Skeletal muscle tissue (tissue), 4 donors: ENCODE results near the gene COL4A4. TPM values are rescaled to one million over a fixed set of nuclear protein-coding genes. Genes with fewer than 3 reads are reported as not detected.
A peak's percentile ranks its signal among the peaks of the same experiment; 100 is the strongest.

ENCODE experiments used
- H3K27ac ChIP-seq: one replicate; pipeline ENCODE4 v1.7.0; 2013; ENCODE audit warnings: mild to moderate bottlenecking, low read depth, low read length, inconsistent platforms
- H3K27me3 ChIP-seq, 3 donors: one replicate each; pipeline ENCODE4 v1.7.0; 2013; ENCODE audit warnings: low read length in 3 of 3; ENCODE audit not compliant: control insufficient read depth in 3 of 3, insufficient read depth in 3 of 3
- H3K36me3 ChIP-seq, 3 donors: one replicate each; pipeline ENCODE4 v1.7.0; 2013; ENCODE audit warnings: low read length in 3 of 3; ENCODE audit not compliant: control insufficient read depth in 3 of 3, insufficient read depth in 3 of 3
- H3K4me1 ChIP-seq, 3 donors: one replicate each; pipeline ENCODE4 v1.7.0; 2013; ENCODE audit warnings: low read length in 3 of 3, mild to moderate bottlenecking in 3 of 3; ENCODE audit not compliant: control insufficient read depth in 3 of 3, insufficient read depth in 3 of 3
- H3K4me3 ChIP-seq, 3 donors: one replicate each; pipeline ENCODE4 v1.7.0; 2013; ENCODE audit warnings: low read length in 3 of 3
- H3K9ac ChIP-seq, 3 donors: one replicate each; pipeline ENCODE4 v1.7.0; 2013; ENCODE audit warnings: low read length in 3 of 3, mild to moderate bottlenecking in 3 of 3, moderate library complexity in 2 of 3, low read depth in 1 of 3
- H3K9me3 ChIP-seq, 3 donors: one replicate each; pipeline ENCODE4 v1.7.0; 2013; ENCODE audit warnings: low read length in 3 of 3; ENCODE audit not compliant: control insufficient read depth in 3 of 3
- total RNA-seq: library from RNA; depleted of rRNA; stranded (reverse); fragments of >200 nt; gene quantifications from one replicate; pipeline ENCODE4 v1.2.3, GENCODE V29; 2014
- donor health status: Osteomylitis.

The COL4A4 gene
- total RNA-seq, 1 donor from 2014 or later: under 0.01 TPM

- H3K4me3 ChIP-seq: no peak overlapping the region
- H3K36me3 ChIP-seq: peaks cover 0 to 6% (median 2%) of the 10 kb centered on the region in 3 donors
- H3K9me3 ChIP-seq: no peaks in the 10 kb centered on the region
- no peak overlapping the region for H3K9ac ChIP-seq
- H3K4me1 ChIP-seq: peaks cover 0 to under 1% (median under 1%) of the 10 kb centered on the region in 3 donors
- H3K27me3 ChIP-seq: no peaks in the 10 kb centered on the region
- no peak overlapping the region for H3K27ac ChIP-seq
Observed at GRCh38 chr2:227148106-227148505, 15.9 kb downstream of the COL4A4 start.

DNA sequence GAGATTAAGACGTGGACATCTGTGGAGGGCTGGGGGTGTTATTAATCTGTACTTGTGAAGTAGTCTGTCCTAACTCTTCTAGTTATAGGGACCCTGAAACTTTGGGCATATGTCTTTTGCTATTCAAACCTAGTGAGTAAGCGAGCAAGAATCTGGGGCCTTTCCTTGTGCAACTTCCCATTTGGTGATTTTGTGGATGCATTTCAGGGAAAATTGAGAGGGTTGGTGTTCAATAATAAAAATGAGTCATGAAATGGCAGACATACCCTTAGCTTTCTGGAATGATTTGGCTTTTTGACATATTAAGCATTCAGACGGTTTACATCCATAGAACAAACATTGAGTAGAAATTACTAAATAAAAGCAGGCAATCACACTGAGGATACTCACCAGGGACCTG lies 17.0 kb downstream of the COL4A4 start:
- no peaks in the 10 kb centered on the region for H3K27me3 ChIP-seq
- no peaks in the 10 kb centered on the region for H3K9me3 ChIP-seq
- peaks cover 0 to 6% (median 2%) of the 10 kb centered on the region in 3 donors for H3K36me3 ChIP-seq
- no peak overlapping the region for H3K27ac ChIP-seq
- H3K4me1 ChIP-seq: no peaks in the 10 kb centered on the region
- no peak overlapping the region for H3K9ac ChIP-seq
- H3K4me3 ChIP-seq: no peak overlapping the region

DNA sequence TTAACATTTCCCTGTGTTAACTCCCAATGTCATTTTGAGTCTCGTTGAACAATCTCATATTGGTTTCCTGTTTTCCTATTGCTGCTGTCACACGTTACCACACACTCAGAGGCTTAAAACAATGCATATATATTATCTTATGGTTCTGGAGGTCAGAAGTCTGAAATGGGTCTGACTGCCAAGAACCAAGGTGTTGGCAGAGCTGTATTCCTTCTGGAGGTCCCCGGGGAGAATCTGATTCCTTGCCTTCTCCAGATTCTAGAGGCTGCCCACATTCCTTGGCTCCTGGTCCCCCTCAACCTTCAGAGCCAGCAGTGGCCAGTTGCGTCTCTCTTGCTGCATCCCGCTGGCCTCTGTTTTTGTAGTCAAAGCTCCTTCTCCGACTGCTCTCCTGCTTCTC lies 17.5 kb downstream of the COL4A4 start:
- Histone ChIP-seq H3K36me3 (peaks cover 0 to 6% (median 0%) of the 10 kb centered on the region in 3 donors), H3K9ac (no peak overlapping the region), H3K4me3 (no peak overlapping the region), H3K4me1 (no peaks in the 10 kb centered on the region), H3K27ac (no peak overlapping the region), H3K9me3 (no peaks in the 10 kb centered on the region), H3K27me3 (no peaks in the 10 kb centered on the region)

DNA sequence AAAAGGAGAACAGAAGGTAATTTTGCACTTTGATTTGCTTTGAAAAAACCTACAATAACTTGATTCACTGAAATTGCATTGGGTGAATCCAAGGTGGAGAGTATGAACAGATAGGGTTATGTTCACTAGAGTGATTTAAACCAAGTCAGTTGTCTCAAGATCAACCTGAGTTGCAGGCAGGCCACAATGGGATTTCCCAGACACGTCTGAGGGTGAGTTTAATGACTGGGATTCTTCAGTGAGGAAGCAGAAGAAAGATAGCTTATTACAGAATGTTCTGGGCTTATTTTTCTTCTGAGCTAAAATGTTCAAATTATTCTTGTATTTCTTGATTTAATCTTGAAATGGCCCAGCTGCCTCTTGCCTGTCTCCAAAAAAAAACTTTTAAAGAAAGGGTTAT lies 20.1 kb downstream of the COL4A4 start:
- H3K27me3 ChIP-seq: no peaks in the 10 kb centered on the region

GRCh38 chr2:227141301-227141700 lies 22.7 kb downstream of the COL4A4 start:
- Histone ChIP-seq H3K4me1 (no peaks in the 10 kb centered on the region), H3K36me3 (peaks cover 0 to 12% (median 7%) of the 10 kb centered on the region in 3 donors), H3K9me3 (no peaks in the 10 kb centered on the region)

More for the DNA sequence above, 20.1 kb downstream of the COL4A4 start:
- Histone ChIP-seq H3K27ac (no peak overlapping the region), H3K4me1 (no peaks in the 10 kb centered on the region), H3K4me3 (no peak overlapping the region), H3K36me3 (peaks cover 0 to 7% (median 0%) of the 10 kb centered on the region in 3 donors), H3K9ac (no peak overlapping the region), H3K9me3 (no peaks in the 10 kb centered on the region)

GRCh38 chr2:227134591-227134990 lies 29.4 kb downstream of the COL4A4 start:
- H3K36me3 ChIP-seq: peaks cover 0 to 13% (median 3%) of the 10 kb centered on the region in 3 donors
- H3K9ac ChIP-seq: no peak overlapping the region
- H3K9me3 ChIP-seq: no peaks in the 10 kb centered on the region
- peaks cover 6 to 33% (median 14%) of the 10 kb centered on the region in 3 donors for H3K4me1 ChIP-seq
- H3K27me3 ChIP-seq: no peaks in the 10 kb centered on the region
- no peak overlapping the region for H3K4me3 ChIP-seq
- no peak overlapping the region for H3K27ac ChIP-seq

More at GRCh38 chr2:227141301-227141700, 22.7 kb downstream of the COL4A4 start:
- no peak overlapping the region for H3K27ac ChIP-seq
- H3K4me3 ChIP-seq: no peak overlapping the region
- no peak overlapping the region for H3K9ac ChIP-seq
- no peaks in the 10 kb centered on the region for H3K27me3 ChIP-seq

DNA sequence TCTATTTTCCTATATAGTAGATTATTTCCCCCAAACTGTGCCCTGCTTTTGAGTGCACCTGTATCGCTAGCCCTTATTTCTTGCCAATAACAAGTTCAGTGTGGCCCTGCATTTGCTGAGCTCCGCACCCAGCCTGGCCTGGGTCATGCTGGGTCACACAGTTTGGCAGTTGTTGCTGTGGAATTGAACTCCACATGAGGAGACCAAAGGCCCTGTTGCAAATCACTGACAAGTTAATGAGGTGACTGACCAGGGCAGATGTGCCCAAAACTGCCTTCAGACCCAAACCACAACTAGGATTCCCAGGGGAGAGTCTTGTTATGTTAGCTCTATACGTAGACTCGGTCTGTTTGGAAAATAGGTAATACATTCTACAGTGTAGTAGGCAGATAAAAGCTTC lies 31.0 kb downstream of the COL4A4 start:
- H3K9ac ChIP-seq: peak overlapping the region in 1 of 3 donors; percentile 55
- H3K9me3 ChIP-seq: no peaks in the 10 kb centered on the region
- H3K27me3 ChIP-seq: no peaks in the 10 kb centered on the region
- H3K27ac ChIP-seq: peak overlapping the region; percentile 42
- peaks cover 6 to 33% (median 14%) of the 10 kb centered on the region in 3 donors for H3K4me1 ChIP-seq
- peak overlapping the region in 1 of 3 donors; percentile 27 for H3K4me3 ChIP-seq
- H3K36me3 ChIP-seq: peaks cover 0 to 13% (median 0%) of the 10 kb centered on the region in 3 donors

GRCh38 chr2:227130636-227131035 lies 33.4 kb downstream of the COL4A4 start:
- H3K4me1 ChIP-seq: peaks cover 6 to 33% (median 14%) of the 10 kb centered on the region in 3 donors
- H3K27ac ChIP-seq: no peak overlapping the region
- H3K9ac ChIP-seq: no peak overlapping the region
- no peaks in the 10 kb centered on the region for H3K9me3 ChIP-seq
- no peak overlapping the region for H3K4me3 ChIP-seq
- H3K27me3 ChIP-seq: no peaks in the 10 kb centered on the region
- no peaks in the 10 kb centered on the region for H3K36me3 ChIP-seq

GRCh38 chr2:227127201-227127600 lies 36.8 kb downstream of the COL4A4 start:
- Histone ChIP-seq H3K9me3 (no peaks in the 10 kb centered on the region), H3K36me3 (no peaks in the 10 kb centered on the region), H3K27ac (no peak overlapping the region), H3K9ac (no peak overlapping the region), H3K4me3 (no peak overlapping the region), H3K4me1 (peaks cover 0 to 17% (median 4%) of the 10 kb centered on the region in 3 donors), H3K27me3 (no peaks in the 10 kb centered on the region)

DNA sequence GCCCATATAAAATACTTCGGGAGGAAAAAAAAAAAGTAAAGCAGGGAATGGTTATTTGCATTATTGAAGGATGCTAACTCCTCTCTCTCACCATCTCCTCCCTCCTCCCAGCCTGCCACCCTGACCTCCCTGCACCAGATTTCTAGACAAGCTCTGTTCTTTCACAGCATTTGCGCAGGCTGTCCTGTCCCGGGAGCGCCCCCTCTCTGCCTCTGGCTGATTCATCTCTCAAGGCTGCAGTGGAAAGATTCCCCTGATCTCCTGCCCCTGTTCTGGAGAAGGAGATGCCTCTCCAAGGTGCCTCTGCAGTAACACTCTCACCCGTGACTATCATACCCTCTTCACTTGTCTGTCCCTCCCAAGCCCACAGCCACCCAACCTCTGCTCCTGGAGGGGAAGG lies 38.5 kb downstream of the COL4A4 start:
- Histone ChIP-seq H3K27ac (no peak overlapping the region), H3K4me1 (peaks cover 0 to 6% (median 4%) of the 10 kb centered on the region in 3 donors), H3K9ac (no peak overlapping the region), H3K4me3 (no peak overlapping the region), H3K27me3 (no peaks in the 10 kb centered on the region), H3K9me3 (no peaks in the 10 kb centered on the region), H3K36me3 (no peaks in the 10 kb centered on the region)
